ENCODE data around the gene EIF2D. TPM values are rescaled to one million over a fixed set of nuclear protein-coding genes. Genes with fewer than 3 reads are reported as not detected.

The EIF2D gene
- total and polyA plus RNA-seq, 2 of the 4 experiments (the other 2 are of a cell fraction) = 64.3 to 69.4 TPM

Other genes with a start within 250 kb of the EIF2D start
- gene IKBKE, start 142.0 kb downstream of the EIF2D start, total RNA-seq (2012; rRNA removed) = 21.4 and 24.0 TPM in 2 replicates
- gene IKBKE, start 142.0 kb downstream of the EIF2D start, polyA plus RNA-seq (2012; rRNA removed) = 20.3 and 21.0 TPM in 2 replicates
- 0.18 and 0.56 TPM in 2 replicates for gene RASSF5, start 104.9 kb downstream of the EIF2D start, total RNA-seq (2012; rRNA removed)
- 1.1 TPM in 2 replicates for gene RASSF5, start 104.9 kb downstream of the EIF2D start, polyA plus RNA-seq (2012; rRNA removed)
- 21.1 and 22.0 TPM in 2 replicates for gene DYRK3, start 23.1 kb upstream of the EIF2D start, total RNA-seq (2012; rRNA removed)
- gene DYRK3, start 23.1 kb upstream of the EIF2D start, polyA plus RNA-seq (2012; rRNA removed) = 4.6 and 5.5 TPM in 2 replicates
- gene MAPKAPK2, start 72.4 kb upstream of the EIF2D start, total RNA-seq (2012; rRNA removed) = 50.8 and 56.5 TPM in 2 replicates
- 60.7 and 66.4 TPM in 2 replicates for gene MAPKAPK2, start 72.4 kb upstream of the EIF2D start, polyA plus RNA-seq (2012; rRNA removed)
- not detected in 2 replicates for gene IL19, start 158.3 kb upstream of the EIF2D start, total RNA-seq (2012; rRNA removed)
- gene IL19, start 158.3 kb upstream of the EIF2D start, polyA plus RNA-seq (2012; rRNA removed) = not detected in 2 replicates
- not detected in 2 replicates for gene IL10, start 160.0 kb upstream of the EIF2D start, total RNA-seq (2012; rRNA removed)
- not detected in 2 replicates for gene IL10, start 160.0 kb upstream of the EIF2D start, polyA plus RNA-seq (2012; rRNA removed)